ENCODE data around the gene CLNK.

Gene CLNK

GRCh38 chr4:10684631-10685030 lies at the start of gene CLNK:
Gene CLNK (minus strand): TSS chr4:10684768. CDS start chr4:10667869, 16,899 bp downstream.
- ChIA-PET CTCF (no interaction called here), POLR2A (ENCODE audit: low non-redundant PET) (no interaction called here)
- no peak for TF ChIP-seq CTCF (conservative IDR thresholded peaks at IDR 0.05; ENCODE audit: low read depth)
- DNase-seq (ENCODE audit: low spot score): no peak
- no peak within 1 kb of the TSS for H3K27ac ChIP-seq

GRCh38 chr4:10733481-10734062 lies 49.0 kb upstream of the CLNK start:
- no peak overlapping the region for H3K27ac ChIP-seq
- CTCF ChIA-PET: interaction anchor here (0.6 kb wide), 1 partner anchor 1911 kb away, joined by 3 read pairs; no protein-coding TSS in a partner anchor
- no peak for DNase-seq (ENCODE audit: low spot score)
- no peak for TF ChIP-seq CTCF (conservative IDR thresholded peaks at IDR 0.05; ENCODE audit: low read depth)
- POLR2A ChIA-PET (ENCODE audit: low non-redundant PET): no interaction called here

GRCh38 chr4:10732914-10733415 lies 48.4 kb upstream of the CLNK start:
- DNase-seq (ENCODE audit: low spot score): no peak
- ChIA-PET CTCF (interaction anchor here (0.6 kb wide), 1 partner anchor 1911 kb away, joined by 3 read pairs; no protein-coding TSS in a partner anchor), POLR2A (ENCODE audit: low non-redundant PET) (no interaction called here)
- H3K27ac ChIP-seq: no peak overlapping the region
- TF ChIP-seq CTCF (conservative IDR thresholded peaks at IDR 0.05; ENCODE audit: low read depth): no peak

- no peak for DNase-seq (ENCODE audit: low spot score)
- TF ChIP-seq CTCF (conservative IDR thresholded peaks at IDR 0.05; ENCODE audit: low read depth): no peak
- CTCF ChIA-PET: no interaction called here
- POLR2A ChIA-PET (ENCODE audit: low non-redundant PET): no interaction called here
- H3K27ac ChIP-seq: no peak overlapping the region
Measured at GRCh38 chr4:10732235-10732913, 47.8 kb upstream of the CLNK start.

GRCh38 chr4:10731690-10732089 lies 47.1 kb upstream of the CLNK start:
- ChIA-PET CTCF (no interaction called here), POLR2A (ENCODE audit: low non-redundant PET) (no interaction called here)
- TF ChIP-seq CTCF (conservative IDR thresholded peaks at IDR 0.05; ENCODE audit: low read depth): no peak
- no peak overlapping the region for H3K27ac ChIP-seq
- no peak for DNase-seq (ENCODE audit: low spot score)

- CTCF ChIA-PET: no interaction called here
- POLR2A ChIA-PET (ENCODE audit: low non-redundant PET): no interaction called here
Measured at GRCh38 chr4:10731162-10731561, 46.6 kb upstream of the CLNK start.

More at GRCh38 chr4:10731162-10731561, 46.6 kb upstream of the CLNK start:
- H3K27ac ChIP-seq: no peak overlapping the region
- DNase-seq (ENCODE audit: low spot score): no peak
- TF ChIP-seq CTCF (conservative IDR thresholded peaks at IDR 0.05; ENCODE audit: low read depth): no peak
